ENCODE results near the gene TNKS2.
A peak's percentile ranks its signal among the peaks of the same experiment; 100 is the strongest.
"Not testable (repeated sequence)": the region's sequence is repeated elsewhere in the genome, so short reads cannot be mapped to it uniquely, and the experiment has no call there.

Gene TNKS2

DNA sequence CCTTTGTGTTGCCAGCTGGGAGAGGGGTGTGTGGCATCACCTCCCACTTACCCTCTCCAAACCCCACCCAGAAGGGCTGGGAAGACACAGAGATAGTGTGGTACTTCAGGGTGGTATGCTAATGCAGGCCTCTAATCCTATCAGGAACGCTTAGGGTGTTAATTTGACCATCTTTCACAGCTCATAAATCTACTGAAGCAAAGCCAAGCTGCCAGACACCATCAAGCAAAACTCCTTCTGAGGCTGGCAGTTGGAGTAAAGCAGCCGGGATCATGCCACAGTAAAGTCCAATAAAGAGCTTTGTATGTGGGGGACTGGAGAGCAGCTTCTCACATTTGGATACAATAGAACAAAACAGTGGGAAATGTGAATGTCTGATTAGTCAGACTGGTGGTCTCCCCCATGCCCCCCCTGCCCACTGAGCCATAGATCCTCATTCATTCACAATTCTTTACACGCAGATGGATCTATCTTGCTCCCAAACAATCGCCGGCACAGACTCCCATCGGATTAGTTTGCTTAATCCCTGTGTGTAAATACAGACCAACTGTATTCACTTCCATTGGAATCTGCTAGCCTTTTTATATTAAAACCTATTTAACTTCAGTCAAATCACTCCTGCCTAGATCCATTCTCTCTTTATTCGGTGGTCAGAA is 81.4 kb downstream of the TNKS2 start:
- no peak for DNase-seq

DNA sequence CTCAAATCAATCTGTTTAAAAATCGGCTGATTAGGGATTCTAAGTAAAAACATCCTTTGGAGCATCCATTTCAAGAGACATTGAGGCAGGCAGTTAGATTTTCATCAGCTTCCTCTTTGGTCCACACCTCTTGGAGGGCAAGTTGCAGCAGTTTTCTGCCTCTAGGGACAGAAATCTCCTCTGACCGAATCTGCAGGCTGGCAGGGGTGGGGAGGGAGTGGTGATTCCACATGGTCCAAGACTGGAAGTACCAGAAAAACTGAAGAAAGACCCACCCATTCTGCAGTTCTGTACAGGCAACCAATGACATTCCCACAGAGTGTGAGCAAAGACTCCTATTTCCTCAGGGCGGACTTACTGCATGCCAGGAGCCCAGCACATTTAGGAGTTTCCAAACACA is 82.1 kb downstream of the TNKS2 start:
- DNase-seq = no peak

DNA sequence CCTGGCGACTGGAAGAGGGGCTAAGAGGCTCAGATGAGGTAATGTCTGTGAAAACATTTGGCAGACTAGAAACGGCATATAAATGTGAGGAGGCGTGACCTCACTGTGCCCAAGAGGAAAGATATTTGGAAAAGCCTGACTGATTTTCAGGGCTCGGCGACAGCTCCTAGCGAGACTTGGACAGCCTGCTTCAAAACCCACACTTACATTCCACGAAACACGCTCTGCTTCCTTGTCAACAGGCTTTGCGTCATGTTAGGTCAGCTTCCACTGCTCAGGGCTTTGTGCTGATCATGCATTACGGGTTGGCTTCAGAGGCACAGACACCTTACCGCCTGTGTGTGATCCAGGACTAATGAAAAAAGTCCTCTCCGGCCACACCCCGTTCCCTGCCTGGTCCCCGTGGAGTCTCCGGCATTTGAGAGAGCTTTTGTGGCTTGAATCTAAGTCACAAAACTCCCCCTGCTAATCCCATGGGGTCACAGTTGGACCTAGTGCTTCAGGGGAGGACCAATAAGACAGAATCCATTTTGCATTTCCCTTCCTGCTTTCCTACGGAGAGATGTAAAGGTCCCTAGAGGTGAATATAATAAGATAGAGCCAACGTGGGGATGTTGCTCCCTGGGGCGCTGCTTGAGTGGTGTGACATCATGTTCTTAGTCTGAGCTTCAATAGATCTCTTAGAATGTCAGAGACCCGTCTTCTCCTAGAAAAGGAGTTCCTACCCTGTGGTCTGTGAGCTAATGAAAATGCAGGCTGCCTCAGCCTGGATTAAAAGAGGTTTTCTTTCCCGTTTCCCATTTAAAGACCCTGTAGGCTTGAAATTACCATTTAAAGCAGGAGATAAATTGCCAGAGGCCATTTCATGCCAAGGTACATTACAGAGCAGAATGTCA is 85.6 kb downstream of the TNKS2 start:
- no peak for DNase-seq

DNA sequence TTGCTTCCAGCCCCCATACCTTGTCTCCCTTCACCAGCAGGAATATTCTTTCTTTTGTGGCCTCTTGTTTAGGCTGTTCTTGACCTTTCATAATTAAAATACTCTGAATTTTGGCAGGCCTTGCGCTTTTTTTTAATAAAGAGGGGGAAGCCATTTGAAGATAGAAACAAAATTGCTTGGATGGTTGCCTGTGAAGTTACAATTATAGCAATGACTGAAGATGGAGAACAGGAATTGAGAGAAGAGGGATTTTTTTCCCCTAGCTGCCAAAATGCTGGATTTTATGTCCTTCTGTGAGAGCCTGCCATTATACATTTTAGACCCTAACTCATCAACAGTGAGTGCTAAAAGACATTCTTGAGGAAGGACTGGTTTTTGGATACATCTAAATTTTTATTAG is 86.3 kb downstream of the TNKS2 start:
- DNase-seq = no peak

DNA sequence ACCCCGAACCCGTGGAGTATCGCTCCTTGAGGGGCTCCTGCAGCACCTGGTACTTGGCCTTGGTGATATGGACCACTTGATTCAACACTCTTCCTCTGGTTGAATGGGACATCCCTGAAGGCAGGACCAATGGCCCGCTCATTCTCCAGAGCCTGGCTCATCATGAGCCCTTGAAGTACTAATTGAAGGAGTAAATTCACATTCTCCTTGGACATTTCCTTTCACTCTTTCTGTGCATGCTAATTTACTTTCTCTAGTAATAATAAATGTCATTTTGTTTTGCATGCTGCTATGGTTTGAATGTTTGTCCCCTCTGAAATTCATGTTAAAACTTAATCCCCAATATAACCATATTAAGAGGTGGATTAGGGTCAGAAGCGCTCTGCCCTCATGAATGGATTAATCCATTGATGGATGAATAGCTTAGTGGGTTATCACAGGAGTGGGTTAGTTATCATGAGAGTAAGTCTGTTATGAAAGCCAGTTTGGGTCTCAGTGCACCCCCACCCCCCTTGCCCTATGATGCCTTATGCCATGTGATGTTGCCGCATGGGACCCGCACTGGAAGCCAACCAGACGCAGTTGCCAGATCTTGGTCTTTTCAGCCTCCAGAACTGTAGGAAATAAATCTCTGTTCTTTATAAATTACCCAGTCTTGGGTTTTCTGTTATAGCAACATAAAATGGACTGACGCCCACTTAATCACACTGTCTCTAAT is 87.3 kb downstream of the TNKS2 start:
- DNase-seq = no peak

DNA sequence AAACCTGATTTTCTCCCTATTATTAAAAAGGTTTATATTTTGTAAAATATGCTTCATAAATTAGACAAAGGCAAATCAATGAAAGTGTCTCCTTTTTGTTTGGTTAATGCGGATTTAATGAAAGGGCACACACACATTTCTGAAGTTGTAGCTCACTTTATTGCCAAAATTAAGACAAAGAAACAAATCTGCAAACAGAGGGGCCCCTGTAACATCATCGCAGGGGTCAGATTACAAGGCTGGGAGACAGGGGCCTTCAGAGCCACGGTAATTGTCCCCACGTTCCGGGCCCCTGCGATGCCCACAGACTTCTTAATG is 88.7 kb downstream of the TNKS2 start:
- no peak for DNase-seq

DNA sequence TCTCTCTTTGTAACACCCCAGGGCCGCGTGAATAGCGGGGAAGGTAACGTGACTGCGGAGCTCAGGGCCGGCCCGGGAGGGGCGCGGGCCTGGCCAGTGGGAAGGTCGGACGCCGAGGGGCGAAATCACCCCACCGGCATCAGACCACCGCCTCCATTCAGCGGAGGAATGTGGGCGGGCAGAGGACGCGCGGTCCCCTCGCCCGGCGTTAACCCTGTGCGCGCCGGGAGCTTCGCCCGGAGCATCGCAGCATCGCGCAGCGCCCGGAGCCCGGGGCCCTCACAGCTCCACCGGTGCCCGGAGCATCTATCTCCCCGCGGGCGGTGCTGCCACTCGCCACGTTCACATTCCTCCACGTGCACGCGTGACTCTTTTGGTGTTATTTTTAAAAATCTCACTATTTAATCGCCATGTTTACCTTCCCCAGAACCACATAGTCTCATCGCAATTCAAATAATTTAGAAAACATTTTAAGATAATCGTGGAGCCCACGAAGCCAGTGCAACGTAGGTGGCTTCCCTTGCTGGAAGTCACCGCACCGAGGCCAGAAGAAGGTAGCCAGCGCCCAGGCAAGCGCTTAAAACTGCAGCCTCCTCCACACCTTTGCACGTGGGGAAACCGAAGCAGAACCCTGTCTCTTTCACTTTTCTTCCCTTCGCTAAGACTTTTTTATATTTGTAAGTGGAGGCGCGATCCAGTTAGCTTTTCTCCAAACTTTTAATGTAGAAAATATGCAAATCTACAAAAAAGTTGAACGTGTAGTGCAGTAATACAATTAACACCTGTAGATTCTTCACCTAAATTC is 89.2 kb downstream of the TNKS2 start:
- DNase-seq = no peak

DNA sequence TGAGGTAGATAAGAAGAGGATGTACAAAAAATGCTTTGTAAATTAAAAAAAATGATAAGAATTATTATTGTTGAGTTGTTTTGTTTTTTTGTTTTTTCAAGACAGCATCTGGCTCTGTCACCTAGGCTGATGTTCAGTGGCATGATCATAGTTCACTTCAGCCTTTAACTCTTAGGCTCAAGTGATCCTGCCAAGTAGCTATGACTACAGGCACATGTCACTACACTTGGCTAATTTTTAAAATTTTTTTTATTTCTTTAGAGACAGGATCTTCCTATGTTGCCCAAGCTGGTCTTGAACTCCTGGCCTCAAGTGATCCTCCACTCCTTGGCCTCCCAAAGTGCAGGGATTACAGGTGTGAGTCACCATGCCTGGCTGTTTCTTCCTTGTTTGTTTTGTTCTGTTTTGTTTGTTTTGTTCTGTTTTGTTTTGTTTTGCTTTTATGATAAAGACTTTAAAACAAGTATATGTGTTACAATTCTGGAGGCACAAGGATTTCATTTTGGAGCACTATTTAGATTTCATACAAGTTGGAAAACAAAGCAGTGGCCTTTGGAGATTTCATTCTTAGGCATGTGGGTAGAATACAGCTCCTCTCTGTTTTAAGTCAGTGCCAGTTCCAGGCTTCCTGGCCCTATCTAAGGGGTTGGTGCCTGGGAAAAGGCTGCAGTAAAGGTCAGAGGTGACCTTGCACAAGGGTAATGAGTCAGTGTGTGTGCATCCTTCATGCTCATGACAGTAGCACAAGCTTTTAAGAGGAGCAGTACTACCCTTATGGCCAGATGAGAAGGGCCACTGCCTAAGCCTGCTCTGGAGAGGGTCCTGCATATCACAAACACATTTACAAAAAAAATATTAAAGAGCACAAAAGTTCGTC is 93.1 kb downstream of the TNKS2 start:
- DNase-seq = no peak

DNA sequence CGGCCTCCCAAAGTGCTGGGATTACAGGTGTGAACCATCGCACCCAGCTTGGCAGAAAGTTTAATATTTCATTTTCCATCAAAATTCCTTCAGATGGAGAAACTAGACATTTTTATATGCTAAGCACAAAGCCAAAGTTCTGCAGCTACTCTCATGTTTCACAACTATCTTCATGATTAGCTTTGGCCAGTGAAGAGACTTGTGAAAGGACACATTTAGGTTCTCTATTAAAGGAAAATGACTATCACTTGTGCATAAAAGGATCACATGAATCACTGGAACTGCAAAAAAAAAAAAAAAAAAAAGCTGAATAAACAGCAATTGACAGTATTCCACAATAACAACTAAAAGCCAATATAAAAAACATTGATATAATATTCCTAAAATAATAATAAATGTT is 94.8 kb downstream of the TNKS2 start:
- DNase-seq = no peak

DNA sequence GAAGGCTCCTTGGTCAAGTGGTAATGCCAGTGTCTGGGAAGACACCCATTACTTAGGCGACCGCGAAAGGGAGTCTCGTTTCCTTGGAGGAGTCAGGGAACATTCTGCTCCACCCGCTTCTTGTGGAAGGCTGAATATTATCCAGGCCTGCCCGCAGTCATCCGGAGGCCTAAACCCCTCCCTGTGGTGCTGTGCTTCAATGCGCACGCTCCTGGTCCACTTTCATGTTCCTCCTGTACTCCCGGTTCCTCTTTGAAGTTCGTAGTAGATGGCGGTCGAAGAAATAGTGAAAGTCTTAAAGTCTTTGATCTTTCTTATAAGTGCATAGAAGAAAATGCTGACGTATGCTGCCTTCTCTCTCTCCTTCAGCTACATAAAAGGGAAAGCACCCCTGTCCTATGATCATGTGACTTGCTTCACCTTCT is 96.0 kb downstream of the TNKS2 start:
- DNase-seq = not testable (repeated sequence)

DNA sequence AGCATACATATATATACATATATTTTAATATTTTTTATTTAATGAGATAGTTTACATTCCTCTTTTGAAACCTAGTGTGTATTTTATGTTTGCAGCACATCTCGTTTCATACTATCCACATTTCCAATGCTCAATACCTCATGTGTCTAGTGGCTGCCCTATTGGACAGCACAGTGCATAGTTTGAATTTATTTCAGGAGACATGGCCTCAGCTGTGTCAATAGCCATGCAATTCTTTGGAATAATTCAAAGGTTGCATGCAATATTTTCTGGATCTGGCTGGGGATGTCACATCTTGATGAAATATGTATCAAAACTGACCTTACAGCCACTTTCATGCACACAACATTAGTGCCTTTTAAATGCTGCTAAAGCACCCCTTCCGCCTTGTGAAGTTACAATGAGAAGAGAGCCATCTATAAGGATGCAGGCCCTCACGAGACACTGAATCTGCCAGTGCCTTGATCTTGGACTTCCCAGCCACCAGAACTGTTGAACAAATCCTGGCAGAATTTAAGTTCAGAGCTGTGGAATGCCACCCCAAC is 98.1 kb downstream of the TNKS2 start:
- no peak for DNase-seq

DNA sequence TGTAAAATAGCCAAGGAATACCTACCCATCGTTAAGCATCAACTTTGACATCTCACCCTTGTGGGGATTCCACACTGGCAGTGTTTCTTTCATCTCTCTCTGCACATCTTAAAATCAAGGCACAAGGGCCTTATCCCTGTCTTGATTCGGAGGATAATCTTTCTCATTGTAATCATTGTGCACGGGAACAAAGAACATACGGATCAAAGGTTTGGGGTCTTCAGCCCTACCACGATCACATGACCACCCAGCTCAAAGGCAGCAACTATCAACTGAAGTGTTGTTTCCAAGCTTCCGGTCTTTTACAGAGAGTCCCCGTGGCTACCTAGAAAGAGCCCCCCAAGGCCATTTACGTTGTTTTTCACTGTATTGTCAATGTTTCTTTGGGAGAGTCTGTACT is 99.2 kb downstream of the TNKS2 start:
- DNase-seq = no peak

DNA sequence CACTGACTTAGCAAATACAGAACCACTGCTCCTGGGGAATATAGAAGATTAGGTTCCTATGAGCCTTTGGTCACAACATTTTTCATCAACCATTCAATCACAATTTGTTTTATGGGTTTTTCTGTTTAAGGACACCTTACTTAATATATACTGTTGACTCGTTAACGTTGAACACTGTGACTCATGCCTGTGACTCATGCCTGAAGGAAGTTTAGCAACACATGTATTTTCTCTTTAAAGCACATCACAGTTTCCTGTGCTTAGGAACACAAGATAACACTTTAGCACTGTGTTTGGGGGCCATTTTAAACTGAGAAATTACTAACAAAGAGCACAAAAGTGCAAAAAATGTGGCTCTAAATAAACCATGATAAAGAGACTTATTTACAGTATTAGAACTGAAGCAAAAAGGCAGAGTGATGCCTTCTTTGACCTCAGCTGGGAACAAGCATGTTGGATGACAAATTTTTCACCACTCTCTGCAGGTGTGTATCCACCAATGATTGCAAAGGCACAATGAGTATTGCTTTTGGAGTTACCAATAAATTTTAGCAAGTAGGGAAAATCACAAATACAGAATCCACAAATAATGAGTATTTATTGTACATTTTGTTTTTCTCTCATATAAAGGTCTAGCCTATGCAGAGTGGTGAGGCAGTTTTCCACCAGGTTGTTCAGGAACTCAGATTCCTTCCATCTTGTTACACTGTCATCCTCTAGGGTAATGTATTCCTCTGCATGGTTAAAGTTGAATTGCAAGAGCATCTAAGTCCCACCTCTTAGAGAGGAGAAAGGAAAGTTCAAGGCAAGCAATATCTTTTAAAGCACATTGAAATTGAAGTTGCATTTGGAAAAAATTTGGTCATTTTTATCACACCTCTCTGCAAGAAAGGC is 103.8 kb downstream of the TNKS2 start:
- DNase-seq = peak; percentile 35

DNA sequence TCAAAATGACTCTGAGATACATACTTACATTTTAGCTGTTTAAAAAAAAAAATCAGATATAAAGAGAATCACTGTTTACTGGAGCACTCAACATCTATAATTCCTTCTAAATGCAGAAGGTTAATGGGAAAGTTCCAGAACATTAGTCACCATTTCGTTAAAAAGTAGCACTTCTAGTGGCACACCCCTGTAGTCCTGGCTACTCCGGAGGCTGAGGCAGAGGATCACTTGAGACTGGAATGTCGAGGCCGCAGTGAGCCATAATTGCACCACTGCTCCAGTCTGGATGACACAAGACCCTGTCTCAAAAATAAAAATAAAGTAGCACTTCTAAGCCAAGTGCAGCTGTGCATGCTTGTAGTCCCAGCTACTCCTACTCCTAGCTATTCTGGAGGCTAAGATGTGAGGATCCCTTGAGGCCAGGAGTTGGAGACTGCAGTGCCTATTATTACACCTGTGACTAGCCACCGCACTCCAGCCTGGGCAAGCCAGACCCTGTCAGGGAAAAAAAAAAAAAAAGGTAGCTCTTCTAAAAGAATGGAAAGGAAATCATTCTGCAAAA is 108.9 kb downstream of the TNKS2 start:
- no peak for DNase-seq

DNA sequence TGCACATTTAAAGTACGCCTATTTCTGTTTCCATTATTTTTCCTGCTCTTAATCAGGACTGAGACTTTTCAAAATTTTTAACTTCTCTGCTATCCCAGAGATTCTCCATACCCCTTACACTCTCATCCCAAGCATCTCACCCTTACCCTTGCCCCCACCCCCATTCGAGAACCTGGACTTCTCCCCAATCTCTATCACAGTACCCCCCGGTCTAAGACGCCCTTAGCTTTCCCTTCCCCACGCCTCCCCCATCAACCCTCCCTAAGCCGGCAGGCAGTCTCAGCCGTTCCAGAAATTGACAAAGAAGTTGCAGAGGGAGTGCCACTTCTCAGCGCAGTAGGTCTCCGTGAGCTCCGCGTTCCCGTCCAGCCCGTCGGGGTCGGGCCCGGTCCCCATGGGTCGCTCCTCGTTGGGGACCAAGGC is 109.7 kb downstream of the TNKS2 start:
- no peak for DNase-seq

DNA sequence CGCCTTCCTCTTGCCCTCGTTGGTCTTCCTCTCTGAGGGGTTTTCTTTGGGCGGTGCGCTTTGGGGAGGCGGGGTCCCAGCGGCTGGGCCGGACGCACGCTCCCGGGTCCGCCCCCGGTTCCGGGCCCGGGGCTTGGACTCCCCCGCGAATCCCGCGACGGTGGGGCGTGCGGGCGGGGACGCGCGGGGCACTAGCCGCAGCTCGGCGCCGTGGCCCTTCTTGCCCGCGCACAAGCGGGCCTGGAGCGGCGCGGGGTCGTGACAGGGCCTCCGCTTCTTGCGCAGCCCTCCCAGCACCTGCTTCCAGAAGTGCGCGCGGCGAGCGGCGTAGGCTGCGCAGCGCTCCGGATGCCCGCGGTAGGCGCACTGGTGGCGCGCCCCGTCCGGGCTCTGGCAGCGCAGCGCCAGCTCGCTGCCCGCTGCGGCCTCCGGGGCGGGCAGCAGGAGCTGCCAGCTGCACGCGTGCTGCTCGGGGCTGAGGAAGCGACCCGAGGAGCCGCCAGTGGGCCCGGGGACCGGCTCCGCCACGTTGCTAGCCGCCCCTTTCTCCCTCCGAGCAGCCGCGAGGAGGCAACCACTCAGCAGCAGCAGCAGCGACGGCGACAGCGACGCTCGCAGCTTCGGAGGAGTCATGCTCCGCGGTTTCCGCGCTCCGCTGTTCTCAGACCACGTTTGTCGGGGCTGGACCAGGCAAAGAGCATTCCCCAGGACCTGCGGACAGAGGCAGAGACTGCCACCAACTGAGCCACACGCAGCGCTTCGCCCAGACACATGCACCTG is 110.3 kb downstream of the TNKS2 start:
- peak; percentile 80 for DNase-seq

DNA sequence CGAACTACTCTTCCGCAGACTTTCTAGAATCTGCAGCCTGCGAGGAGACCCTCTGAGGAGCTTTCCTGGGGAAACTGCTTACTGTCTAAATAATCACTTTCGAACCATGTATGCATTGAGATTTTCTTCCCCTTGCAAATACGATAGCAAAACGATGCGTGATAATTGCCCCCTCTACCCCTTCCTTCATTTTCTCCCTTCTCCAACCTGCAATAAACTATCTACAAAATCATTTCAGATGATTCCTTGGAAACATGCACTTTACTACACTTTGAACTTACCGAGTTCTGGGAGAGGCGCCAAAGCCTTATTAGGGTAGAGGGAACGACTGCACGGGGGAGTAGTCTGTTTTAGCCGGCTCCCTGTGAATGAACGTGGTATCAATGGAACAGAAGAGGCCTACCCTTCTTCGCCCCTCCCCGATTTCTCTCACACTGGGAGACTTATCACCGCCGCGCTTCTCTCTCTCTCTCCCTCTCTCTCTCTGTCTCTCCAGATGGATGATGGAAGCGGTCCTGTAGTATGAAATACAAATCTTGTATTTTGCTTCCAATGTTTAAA is 111.0 kb downstream of the TNKS2 start, which contains the start of gene FGFBP3:
FGFBP3 (minus strand) TSS at position 370 of the 561 bp plus-strand sequence. CDS start 517 bp downstream, outside the sequence.
- DNase-seq = peak; percentile 10

DNA sequence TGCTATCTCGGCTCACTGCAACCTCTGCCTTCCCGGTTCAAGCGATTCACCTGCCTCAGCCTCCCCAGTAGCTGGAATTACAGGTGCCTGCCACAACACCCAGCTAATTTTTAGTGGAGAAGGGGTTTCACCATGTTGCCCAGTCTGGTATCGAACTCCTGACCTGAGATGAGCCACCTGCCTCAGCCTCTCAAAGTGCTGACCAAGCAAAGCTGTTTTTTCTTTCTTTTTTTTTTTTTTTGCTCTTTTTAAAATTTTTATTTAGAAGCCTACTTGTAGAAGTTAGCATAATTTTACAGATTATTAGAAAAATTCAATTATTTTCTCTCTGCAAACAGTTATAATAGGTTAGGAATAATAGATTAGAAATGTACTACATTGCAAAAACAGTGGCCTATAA is 112.2 kb downstream of the TNKS2 start:
- no peak for DNase-seq
